EH (cell line): ENCODE data around the gene NRXN3.
A peak's percentile ranks its signal among the peaks of the same experiment; 100 is the strongest.

Experiments
- DNase-seq: peaks from one replicate; pipeline ENCODE4 v3.0.0-alpha.2; 2015; ENCODE audit warnings: low read depth

Gene NRXN3

GRCh38 chr14:79242666-79243065 is 1072.5 kb downstream of the NRXN3 start:
- DNase-seq: no peak

GRCh38 chr14:79246173-79246572 is 1076.0 kb downstream of the NRXN3 start:
- peak; percentile 29 for DNase-seq

- DNase-seq: peak; percentile 62
Measured at GRCh38 chr14:79248126-79248525, 1078.0 kb downstream of the NRXN3 start.

GRCh38 chr14:79248771-79249170 is 1078.6 kb downstream of the NRXN3 start:
- no peak for DNase-seq

GRCh38 chr14:79251278-79251677 is 1081.1 kb downstream of the NRXN3 start:
- DNase-seq: no peak

GRCh38 chr14:79253576-79253975 is 1083.4 kb downstream of the NRXN3 start:
- DNase-seq: no peak

- peak; percentile 83 for DNase-seq
Measured at GRCh38 chr14:79254069-79254775, 1084.0 kb downstream of the NRXN3 start.

- DNase-seq: no peak
Measured at GRCh38 chr14:79256380-79256779, 1086.2 kb downstream of the NRXN3 start.

GRCh38 chr14:79260406-79260805 is 1090.2 kb downstream of the NRXN3 start:
- no peak for DNase-seq

GRCh38 chr14:79265366-79265946 is 1095.3 kb downstream of the NRXN3 start:
- DNase-seq: peak; percentile 49

- DNase-seq: no peak
Measured at GRCh38 chr14:79270361-79270760, 1100.2 kb downstream of the NRXN3 start.

- DNase-seq: no peak
Measured at GRCh38 chr14:79271122-79271521, 1100.9 kb downstream of the NRXN3 start.

- no peak for DNase-seq
Measured at GRCh38 chr14:79274641-79275291, 1104.6 kb downstream of the NRXN3 start.

- DNase-seq: no peak
Measured at GRCh38 chr14:79275292-79275655, 1105.1 kb downstream of the NRXN3 start.

GRCh38 chr14:79278286-79278797 is 1108.2 kb downstream of the NRXN3 start:
- DNase-seq: no peak

GRCh38 chr14:79278798-79279644 is 1108.8 kb downstream of the NRXN3 start:
- peak; percentile 93 for DNase-seq

- peak; percentile 32 for DNase-seq
Measured at GRCh38 chr14:79279645-79280597, 1109.7 kb downstream of the NRXN3 start.

- peak; percentile 11 for DNase-seq
Measured at GRCh38 chr14:79281244-79282152, 1111.3 kb downstream of the NRXN3 start.

GRCh38 chr14:79284621-79285020 is 1114.4 kb downstream of the NRXN3 start:
- DNase-seq: no peak

- DNase-seq: no peak
Measured at GRCh38 chr14:79285263-79285662, 1115.1 kb downstream of the NRXN3 start.
